ENCODE measurements around the gene RABGAP1L.

DNA sequence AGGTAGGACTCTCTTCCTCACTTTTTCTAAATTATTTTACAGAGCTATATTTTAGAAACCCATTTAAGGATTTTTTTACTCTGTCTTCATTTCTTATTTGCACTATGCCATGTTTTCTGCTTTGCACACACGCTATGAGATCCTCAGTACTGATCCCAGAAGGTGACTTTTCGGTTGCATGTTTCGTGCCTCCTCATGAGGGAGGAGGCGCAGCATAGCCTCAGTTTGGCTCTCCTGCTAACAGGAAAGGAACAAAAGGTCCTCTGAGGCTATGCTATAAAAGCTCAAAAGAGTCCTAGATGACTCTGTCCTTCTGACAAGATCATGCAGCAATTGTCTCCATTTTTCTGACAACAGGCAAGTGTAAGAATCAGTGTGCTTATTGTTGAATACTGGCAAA lies 478.2 kb downstream of the RABGAP1L start:
- TF ChIP-seq, protein P1, sequence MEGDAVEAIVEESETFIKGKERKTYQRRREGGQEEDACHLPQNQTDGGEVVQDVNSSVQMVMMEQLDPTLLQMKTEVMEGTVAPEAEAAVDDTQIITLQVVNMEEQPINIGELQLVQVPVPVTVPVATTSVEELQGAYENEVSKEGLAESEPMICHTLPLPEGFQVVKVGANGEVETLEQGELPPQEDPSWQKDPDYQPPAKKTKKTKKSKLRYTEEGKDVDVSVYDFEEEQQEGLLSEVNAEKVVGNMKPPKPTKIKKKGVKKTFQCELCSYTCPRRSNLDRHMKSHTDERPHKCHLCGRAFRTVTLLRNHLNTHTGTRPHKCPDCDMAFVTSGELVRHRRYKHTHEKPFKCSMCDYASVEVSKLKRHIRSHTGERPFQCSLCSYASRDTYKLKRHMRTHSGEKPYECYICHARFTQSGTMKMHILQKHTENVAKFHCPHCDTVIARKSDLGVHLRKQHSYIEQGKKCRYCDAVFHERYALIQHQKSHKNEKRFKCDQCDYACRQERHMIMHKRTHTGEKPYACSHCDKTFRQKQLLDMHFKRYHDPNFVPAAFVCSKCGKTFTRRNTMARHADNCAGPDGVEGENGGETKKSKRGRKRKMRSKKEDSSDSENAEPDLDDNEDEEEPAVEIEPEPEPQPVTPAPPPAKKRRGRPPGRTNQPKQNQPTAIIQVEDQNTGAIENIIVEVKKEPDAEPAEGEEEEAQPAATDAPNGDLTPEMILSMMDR (IDR thresholded peaks at IDR 0.05; ENCODE audit: insufficient read depth, low read length, poor library complexity, severe bottlenecking): no peak
- TF ChIP-seq EZH2phosphoT487 (conservative IDR thresholded peaks at IDR 0.05; ENCODE audit: low read length): no peak
